Osteoblast (primary cell): Measurements from ENCODE around the gene HSPA2. TPM values are rescaled to one million over a fixed set of nuclear protein-coding genes. Genes with fewer than 3 reads are reported as not detected.

ENCODE experiments used
- DNase-seq: peaks from one replicate; pipeline ENCODE4 v3.0.0; 2011; ENCODE audit warnings: low spot score, mixed read lengths; ENCODE audit not compliant: insufficient read length; ENCODE audit errors: missing footprints
- H2AFZ ChIP-seq: 2 replicates; pipeline ENCODE4 v1.6.0; 2011; ENCODE audit warnings: mild to moderate bottlenecking, low read length
- H3K27ac ChIP-seq: 2 replicates; pipeline ENCODE4 v1.5.1; 2011; ENCODE audit warnings: mild to moderate bottlenecking, low read depth, low read length, moderate library complexity
- H3K27me3 ChIP-seq: 2 replicates; pipeline ENCODE4 v1.6.0; 2012; ENCODE audit warnings: mild to moderate bottlenecking, control low read depth, inconsistent platforms, low read length, moderate library complexity; ENCODE audit not compliant: insufficient read depth
- H3K36me3 ChIP-seq: 2 replicates; pipeline ENCODE4 v1.5.1; 2011; ENCODE audit warnings: mild to moderate bottlenecking, low read length, control low read depth, moderate library complexity; ENCODE audit not compliant: insufficient read depth
- H3K4me1 ChIP-seq: 2 replicates; pipeline ENCODE4 v1.5.1; 2011; ENCODE audit warnings: mild to moderate bottlenecking, low read length, control low read depth, moderate library complexity; ENCODE audit not compliant: insufficient read depth
- H3K4me2 ChIP-seq: 2 replicates; pipeline ENCODE4 v1.6.0; 2011; ENCODE audit warnings: mild to moderate bottlenecking, low read length; ENCODE audit not compliant: insufficient read depth
- H3K4me3 ChIP-seq: fragments of 200-600 bp; sonication (generic); 3 replicates; pipeline ENCODE4 v1.5.1; 2012; ENCODE audit warnings: mild to moderate bottlenecking, low read length, inconsistent platforms; ENCODE audit not compliant: insufficient read depth
- H3K79me2 ChIP-seq: 2 replicates; pipeline ENCODE4 v1.6.0; 2012; ENCODE audit warnings: mild to moderate bottlenecking, low read length, control low read depth, inconsistent platforms; ENCODE audit not compliant: insufficient read depth
- H3K9me3 ChIP-seq: 2 replicates; pipeline ENCODE4 v1.5.1; 2011; ENCODE audit warnings: low read depth, low read length, control low read depth
- H4K20me1 ChIP-seq: 2 replicates; pipeline ENCODE4 v1.6.0; 2012; ENCODE audit warnings: mild to moderate bottlenecking, low read length, control low read depth; ENCODE audit not compliant: insufficient read depth
- CTCF ChIP-seq: IDR thresholded peaks from 2 replicates; pipeline ENCODE4 v1.5.1; 2011; ENCODE audit warnings: mild to moderate bottlenecking, low read depth, low read length, moderate library complexity; ENCODE audit errors: extremely low read depth
- total RNA-seq: library from RNA; depleted of rRNA; stranded (reverse); fragments of >200 nt; gene quantifications from 2 replicates; pipeline ENCODE4 v1.2.3, GENCODE V29; 2012

Gene HSPA2
- total RNA-seq, 1 donor, result 4.0 TPM

GRCh38 chr14:64574371-64575107 lies 34.0 kb downstream of the HSPA2 start:
- H3K4me3 ChIP-seq, result no peak overlapping the region
- no peak for DNase-seq

GRCh38 chr14:64577211-64577610 lies 36.7 kb downstream of the HSPA2 start:
- H4K20me1 ChIP-seq, result no peaks in the 10 kb centered on the region
- H3K27me3 ChIP-seq, result no peaks in the 10 kb centered on the region
- TF ChIP-seq CTCF, result no peak
- H3K79me2 ChIP-seq, result no peaks in the 10 kb centered on the region
- H3K36me3 ChIP-seq, result no peaks in the 10 kb centered on the region
- H2AFZ ChIP-seq, result no peak overlapping the region
- no peaks in the 10 kb centered on the region for H3K4me1 ChIP-seq
- DNase-seq, result no peak
- H3K9me3 ChIP-seq, result no peaks in the 10 kb centered on the region
- no peak overlapping the region for H3K4me2 ChIP-seq
- no peak overlapping the region for H3K4me3 ChIP-seq
- no peak overlapping the region for H3K27ac ChIP-seq

More at GRCh38 chr14:64574371-64575107, 34.0 kb downstream of the HSPA2 start:
- H3K27me3 ChIP-seq, result no peaks in the 10 kb centered on the region
- no peak overlapping the region for H3K27ac ChIP-seq
- no peak overlapping the region for H3K4me2 ChIP-seq
- no peak overlapping the region for H2AFZ ChIP-seq
- H4K20me1 ChIP-seq, result no peaks in the 10 kb centered on the region
- H3K36me3 ChIP-seq, result no peaks in the 10 kb centered on the region
- H3K79me2 ChIP-seq, result no peaks in the 10 kb centered on the region
- no peaks in the 10 kb centered on the region for H3K9me3 ChIP-seq
- no peak for TF ChIP-seq CTCF
- peaks cover 5% of the 10 kb centered on the region for H3K4me1 ChIP-seq

- Histone ChIP-seq H3K27ac (no peak overlapping the region), H3K4me1 (no peaks in the 10 kb centered on the region), H3K9me3 (no peaks in the 10 kb centered on the region), H3K27me3 (no peaks in the 10 kb centered on the region), H3K79me2 (no peaks in the 10 kb centered on the region), H2AFZ (no peak overlapping the region), H3K4me3 (no peak overlapping the region), H4K20me1 (no peaks in the 10 kb centered on the region), H3K4me2 (no peak overlapping the region), H3K36me3 (no peaks in the 10 kb centered on the region)
- TF ChIP-seq CTCF, result no peak
- DNase-seq, result no peak
Observed at GRCh38 chr14:64580467-64580866, 39.9 kb downstream of the HSPA2 start.

GRCh38 chr14:64581363-64581762 lies 40.8 kb downstream of the HSPA2 start:
- no peak overlapping the region for H3K4me2 ChIP-seq
- H3K79me2 ChIP-seq, result no peaks in the 10 kb centered on the region
- DNase-seq, result no peak
- no peaks in the 10 kb centered on the region for H3K4me1 ChIP-seq
- H3K27ac ChIP-seq, result no peak overlapping the region
- H3K4me3 ChIP-seq, result no peak overlapping the region
- no peaks in the 10 kb centered on the region for H4K20me1 ChIP-seq
- H3K27me3 ChIP-seq, result no peaks in the 10 kb centered on the region
- no peak for TF ChIP-seq CTCF
- no peak overlapping the region for H2AFZ ChIP-seq
- no peaks in the 10 kb centered on the region for H3K9me3 ChIP-seq
- H3K36me3 ChIP-seq, result no peaks in the 10 kb centered on the region
